Stimulated activated CD8-positive, alpha-beta memory T cell treated with anti-CD3 and anti-CD28 coated beads, Interleukin-7, amount 100 ng/mL, for 4 hours (primary cell): ENCODE measurements around the gene CCL4.
A peak's percentile ranks its signal among the peaks of the same experiment; 100 is the strongest.

Experiments used
- DNase-seq, 2 donors: peaks; one replicate each; pipeline ENCODE4 v3.0.0-alpha.2; 2020; ENCODE audit warnings: low read depth in 2 of 2

Gene CCL4

DNA sequence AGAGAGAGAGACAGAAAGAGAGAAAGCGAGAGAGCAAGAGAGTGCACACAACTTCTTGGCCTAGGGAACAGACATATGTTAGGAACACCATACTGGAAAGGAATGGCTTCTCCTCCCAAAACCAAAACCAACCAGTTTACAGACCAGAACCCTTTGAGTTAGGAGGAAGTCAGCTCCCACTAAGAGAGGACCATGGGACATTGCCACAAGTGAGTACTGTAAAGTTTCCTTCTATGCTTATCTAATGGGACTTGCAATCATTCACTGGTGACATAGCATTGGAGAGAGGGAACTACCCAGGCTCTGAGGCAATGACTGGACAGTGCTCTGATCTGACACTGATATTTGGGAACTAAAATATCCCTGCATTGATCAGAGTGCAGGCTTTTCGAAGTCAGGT is 40.4 kb downstream of the CCL4 start:
- no peak for DNase-seq

DNA sequence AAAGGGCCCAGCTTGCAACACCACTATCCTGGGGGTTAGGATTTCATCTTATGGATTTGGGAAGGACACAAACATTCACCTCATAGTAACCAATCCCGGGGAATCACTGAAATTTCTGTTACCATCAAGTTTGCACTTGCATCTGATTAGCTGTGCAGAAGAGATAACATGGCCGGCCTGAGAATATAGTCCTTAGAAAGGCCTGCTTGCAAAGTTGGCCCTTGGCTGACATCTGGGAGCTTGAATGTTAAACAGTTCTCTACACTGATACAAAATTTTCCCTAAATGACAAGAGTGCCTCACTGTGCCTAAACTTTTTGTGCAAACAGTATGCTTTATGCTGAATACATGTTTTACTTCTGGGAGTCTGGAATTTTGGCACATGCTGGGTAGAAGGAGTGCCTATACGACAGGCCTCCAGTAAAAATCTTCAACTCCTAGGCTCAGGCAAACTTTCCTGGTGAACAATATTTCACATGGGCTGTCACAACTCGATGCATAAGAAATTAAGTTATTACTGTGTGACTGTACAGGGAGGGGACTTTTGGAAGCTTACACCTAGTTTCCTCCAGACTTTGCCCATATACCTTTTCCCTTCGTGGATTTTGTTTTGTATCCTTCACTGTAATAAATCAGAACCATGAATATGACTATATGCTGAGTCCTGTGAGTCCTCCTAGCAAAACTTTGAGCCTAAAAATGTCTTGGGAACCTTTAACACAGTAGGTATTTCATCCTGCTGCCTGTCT is 41.5 kb downstream of the CCL4 start:
- no peak for DNase-seq

GRCh38 chr17:36147601-36148000 is 44.0 kb downstream of the CCL4 start:
- DNase-seq, result no peak

GRCh38 chr17:36148559-36149295 is 45.1 kb downstream of the CCL4 start:
- peak; percentile 25 to 46 for DNase-seq

DNA sequence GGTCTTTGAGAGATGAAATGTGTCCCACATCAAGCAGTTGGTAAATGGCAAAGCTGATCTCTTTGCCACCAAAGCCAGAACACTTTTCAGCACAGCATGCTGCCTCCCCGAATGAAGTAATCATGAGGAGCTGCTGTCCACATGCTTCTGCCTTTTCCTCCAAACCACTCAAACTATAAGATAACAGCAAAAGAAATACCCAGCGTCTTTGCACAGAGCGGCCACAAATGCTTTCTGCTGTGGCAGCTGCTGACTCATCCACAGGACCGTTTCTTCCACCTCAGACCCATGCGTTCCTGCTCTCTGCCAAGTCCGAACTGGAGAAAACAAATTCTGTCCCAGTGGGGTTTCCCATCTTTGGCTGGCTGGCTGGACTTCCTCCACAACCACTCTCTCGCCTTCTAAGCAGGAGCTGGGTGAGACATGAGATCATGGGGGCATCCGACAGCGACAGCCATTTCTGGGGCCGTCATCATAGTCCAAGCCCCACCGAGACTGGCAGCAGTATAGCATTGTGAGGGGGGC is 45.7 kb downstream of the CCL4 start:
- DNase-seq, result no peak

DNA sequence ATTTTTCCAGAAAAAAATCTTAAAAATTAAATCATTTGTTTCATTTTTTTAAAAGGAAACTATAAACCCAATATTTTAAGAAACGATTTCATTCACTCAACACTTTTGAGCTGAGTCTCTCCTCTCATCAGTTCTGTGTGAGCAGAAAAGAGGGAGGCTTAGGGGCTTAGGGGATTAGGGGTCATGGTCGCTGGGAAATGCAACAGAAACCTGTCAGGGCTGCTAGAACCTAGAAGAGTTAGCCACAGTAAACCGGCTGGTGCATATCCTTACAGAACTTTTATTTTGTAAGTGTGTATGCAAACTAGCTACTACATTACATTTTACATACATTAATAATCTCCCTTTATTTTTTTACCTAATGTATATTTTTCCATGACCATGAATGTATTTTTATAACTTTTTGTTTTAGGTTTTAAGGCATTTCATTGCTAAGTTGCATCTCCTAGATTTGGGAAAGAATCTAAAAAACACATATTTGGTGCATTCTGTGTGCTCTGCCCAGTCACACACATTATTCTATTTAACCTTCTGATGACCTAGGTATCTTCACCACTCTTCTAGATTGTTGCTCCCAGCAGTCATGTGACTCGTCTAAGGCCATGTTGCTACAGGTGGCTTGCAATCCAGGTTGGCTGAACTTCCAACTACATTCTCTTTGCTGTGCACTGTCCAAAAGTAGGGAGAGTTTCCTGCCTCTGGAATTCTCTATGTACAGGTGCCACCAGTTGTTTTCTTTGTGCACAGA is 48.4 kb downstream of the CCL4 start:
- DNase-seq, result no peak

DNA sequence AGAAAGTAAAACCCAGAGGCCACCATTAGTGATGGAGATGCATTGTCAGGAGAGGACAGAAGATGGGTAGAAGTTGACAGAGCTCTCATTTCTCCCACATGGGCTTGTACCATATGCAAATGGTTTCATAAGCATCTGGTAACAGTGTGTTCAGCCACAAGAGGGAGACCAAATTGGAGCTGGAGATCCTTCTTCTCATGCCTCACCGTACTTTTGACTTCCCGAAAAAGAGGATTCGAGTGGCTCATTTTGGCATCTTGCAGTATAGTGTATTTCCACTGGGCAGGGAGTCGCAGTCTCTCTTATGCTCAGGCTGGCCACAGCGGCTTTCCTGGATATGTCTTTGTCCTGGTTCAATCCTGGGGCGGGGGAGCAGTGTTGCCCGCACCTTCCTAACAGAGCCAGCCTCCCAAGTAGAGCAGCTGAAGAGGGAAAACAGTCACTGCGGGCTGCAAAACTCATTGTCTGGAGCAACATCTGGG is 49.1 kb downstream of the CCL4 start:
- no peak for DNase-seq

- DNase-seq, result no peak
Measured at GRCh38 chr17:36153895-36154610, 50.4 kb downstream of the CCL4 start.
